GM19438 (cell line): Measurements from ENCODE around the gene OSBPL6.
A peak's percentile ranks its signal among the peaks of the same experiment; 100 is the strongest.

Experiments used
- ATAC-seq: cut with Tn5 transposase; IDR thresholded peaks from one replicate; pipeline ENCODE4 v1.9.1; 2021; ENCODE audit warnings: low read depth; ENCODE audit not compliant: unreplicated experiment

Gene OSBPL6

DNA sequence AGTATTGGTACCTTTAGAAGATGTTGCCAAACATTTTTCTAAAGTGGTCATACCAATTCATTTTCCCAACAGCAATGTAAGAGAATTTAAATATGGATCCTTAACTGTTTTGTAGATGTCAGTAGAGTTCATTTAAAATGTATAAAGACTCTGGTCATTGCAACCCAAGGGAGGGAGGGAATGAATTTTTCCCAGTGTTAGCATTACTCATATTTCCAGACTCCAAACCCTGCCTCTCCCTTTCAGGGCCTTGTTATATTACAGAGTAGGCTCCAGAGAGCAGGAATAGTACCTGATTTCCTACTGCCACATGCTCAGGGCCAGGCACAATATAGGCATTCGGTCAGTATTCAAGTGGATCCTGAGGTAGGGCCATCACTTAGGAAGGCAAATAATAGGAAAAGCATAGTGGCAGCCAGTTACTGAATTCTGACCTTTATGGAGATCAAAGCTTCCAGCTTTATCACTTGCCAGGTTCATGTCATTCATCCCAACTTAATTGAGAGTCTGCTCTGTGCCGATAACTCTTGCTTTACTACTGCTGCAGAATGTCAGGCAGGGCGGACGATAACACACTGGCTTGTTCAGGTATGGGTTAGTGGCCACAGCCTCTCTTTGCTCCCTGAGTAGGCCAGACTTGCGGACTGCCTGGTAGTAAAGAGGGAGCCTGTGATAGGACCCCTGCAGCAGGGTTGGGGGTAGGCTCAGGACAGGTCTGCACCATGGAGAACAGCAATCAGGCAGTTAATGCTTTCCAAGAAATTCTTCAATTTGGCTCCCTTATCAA, 75.3 kb downstream of the OSBPL6 start:
- ATAC-seq, result no peak

DNA sequence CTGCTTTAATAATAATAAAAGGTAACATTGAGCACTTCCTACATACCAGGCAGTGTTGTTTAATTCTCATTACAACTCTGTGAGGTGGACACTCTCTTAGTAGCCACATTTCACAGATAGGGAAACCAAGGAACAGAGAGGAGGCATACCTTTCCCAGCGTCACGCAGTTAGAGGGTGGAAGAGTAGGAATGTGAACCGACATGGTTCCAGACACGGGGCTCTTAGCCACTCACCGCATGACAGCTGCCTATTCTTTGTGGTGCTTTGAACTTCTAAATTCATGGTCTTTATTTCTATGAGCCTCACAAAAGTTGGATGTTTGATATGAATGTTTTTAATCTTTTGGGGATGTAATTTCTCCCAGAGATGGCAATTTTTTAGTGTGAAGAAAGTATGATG, 76.0 kb downstream of the OSBPL6 start:
- no peak for ATAC-seq

DNA sequence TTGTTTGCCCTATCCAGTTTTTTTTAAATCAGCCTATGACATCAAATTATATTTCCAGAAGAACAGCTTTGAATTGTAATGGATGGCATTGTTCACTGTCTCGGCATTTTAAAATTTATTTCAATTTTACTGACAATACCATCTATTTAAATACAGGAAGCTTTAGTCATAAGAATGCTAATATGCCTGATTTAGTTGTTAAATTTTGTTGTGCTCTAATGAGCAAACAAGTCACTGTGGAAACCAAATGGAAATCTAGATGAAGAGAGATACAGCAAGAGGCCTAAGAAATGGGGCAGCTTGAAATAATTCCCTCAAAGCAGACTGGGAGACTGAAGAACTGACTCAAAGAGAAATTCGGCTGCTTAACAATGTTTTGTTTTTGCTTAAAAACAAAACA, 76.8 kb downstream of the OSBPL6 start:
- no peak for ATAC-seq

DNA sequence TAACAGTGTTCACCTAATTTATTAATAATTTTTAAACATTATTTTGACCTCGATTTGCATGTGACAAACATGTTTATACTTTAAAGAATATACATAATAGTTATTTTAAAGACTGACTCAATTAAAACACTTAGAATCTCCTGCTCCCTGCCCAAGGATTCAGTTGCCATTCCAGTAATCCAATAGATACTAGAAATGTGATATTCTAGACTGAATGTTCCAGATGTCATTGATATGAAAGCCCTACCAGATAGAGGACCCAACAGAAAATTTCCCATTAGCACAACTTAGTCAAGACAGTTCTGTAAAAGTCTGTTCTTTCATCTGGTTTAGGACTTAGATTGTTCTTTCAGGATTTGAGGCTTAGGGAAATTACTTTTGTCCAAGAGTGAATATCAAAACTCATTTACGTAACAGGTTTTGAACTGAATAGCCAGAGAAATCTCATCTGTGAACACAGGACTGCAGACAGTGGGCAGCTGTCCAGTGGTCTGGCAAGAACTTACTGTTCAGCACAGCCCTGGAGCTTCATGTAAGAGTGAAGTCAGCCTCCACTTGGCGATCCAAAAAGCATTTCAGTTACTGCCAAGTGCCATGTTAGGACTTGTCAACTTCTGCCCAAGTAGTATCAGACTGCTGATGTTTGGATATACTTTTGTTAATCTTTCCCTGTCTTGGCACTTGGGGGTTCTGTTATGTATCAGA, 77.5 kb downstream of the OSBPL6 start:
- ATAC-seq, result no peak

DNA sequence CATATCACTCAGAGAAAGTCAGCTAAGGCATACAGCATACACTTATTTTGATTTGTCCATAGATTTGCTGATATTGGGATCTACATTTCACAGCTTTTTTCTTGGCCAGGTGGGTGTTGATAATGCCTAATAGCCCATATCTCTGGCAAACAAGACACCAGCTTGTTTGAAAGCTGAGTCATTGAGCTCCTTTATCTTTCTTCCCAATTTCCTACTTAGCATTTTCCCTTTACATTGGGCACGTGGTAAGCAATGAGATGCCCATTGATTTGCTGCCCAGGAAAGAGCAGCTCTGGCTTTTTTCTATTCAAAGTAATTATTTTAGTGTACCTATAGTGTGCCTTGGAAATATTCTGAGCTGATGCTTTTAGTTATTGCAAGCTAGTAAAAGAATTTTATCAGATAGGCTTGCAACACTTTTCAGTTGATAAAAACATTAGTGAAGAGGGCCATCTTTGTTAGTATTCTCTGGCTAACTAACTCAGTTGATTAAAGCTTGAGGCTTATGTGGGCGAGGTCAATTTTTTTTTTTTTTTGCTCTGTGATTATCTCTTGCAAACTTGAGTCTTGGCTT, 79.6 kb downstream of the OSBPL6 start:
- no peak for ATAC-seq

DNA sequence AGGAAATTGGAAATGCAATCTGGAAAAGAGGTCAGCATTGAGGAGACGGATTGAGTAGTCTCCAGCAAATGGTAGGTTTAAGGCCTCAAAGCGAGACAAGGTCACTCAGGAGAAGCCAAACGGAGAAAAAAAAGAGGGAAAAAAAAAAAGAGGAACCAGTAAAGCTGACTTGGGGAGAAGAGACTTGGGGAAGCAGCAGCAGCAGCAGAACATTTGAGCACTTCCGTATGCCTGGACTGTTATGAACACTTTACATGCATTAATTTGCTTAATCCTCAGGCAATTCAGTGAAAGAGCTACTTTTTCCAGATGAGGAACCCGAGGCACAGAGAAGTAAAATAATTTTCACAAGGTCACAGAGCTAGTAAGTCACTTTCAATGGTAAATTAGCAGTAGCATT, 81.3 kb downstream of the OSBPL6 start:
- ATAC-seq, result no peak

DNA sequence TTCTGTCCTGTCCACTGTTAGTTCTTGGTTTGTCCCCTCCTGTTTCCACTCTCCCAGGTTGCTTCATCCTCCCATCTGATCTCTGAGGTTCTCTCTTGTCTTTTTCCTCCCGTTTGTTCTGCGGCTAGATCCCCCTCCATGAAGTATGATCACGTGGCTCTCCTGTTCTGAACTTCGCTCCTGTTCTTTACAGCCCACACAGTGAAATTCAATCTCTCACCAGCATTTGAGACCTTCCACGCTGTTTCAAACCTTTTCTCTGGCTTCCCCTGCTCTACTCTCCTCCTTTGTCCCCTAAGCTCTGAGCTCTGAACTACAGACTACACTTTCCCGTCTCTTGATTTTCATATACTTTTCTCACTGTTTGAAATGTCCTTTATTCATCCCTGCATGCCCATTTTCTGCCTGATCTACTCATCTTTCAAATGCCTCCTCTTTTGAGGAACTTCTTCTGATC, 83.5 kb downstream of the OSBPL6 start:
- ATAC-seq, result no peak

DNA sequence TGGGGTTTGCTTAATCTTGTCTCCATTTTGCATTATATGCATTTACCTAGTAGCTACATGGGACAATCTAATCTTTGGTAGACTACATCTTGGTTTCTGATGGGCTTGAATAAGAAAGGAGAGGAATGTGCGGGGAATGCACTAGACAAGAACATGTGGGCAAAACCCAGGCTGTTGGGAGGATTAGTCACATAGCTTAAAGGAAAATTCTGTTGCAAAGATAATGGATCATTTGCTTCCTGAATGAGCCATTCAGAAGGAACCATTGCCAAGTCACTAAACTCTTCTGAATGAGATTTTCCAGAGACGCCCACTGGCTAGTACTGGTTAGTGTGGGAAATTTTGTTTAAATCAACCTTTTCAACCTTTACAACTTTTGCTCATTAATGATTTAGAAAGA, 84.8 kb downstream of the OSBPL6 start:
- ATAC-seq, result no peak

DNA sequence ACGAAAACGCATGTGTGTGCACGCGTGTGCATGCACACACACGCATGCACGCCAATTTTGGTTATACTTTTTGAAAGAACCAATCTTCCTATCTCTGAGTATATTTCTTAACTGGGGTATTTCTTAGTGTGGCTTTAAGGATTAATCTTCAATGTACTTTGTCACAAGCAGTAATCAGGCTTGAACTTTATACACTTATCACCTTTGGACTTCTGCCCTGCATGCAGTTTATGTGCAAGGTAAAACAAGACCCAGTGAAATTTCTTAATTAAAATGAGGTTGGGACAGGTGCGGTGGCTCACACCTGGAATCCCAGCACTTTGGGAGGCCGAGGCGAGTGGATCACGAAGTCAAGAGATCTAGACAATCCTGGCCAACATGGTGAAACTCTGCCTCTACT, 85.3 kb downstream of the OSBPL6 start:
- ATAC-seq, result no peak

DNA sequence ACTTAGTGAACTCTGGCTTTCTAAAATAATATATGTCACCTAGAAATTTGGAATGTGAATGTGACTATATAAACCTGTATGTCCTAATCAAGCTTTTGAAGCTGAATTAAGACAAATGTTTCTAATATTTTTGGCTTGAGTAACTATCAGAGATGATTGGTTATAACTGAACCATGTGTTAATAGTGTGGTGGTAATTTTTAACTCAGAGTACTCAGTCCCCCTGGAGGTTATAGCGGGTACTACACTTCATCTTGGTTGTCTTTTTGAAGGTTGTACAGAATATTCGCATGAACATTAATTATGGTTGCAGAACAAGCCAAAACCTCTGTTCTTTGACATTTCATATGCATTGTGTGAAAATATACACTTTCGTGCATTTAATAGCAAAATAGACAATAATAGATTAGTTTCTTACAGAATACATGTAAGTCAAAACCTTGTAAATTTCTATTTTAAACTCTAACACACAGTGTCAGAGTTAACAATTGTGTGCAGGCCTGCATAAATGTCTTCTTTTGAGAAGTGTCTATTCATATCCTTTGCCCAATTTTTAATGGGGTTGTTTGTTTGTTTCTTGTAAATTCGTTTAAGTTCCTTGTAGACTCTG, 86.0 kb downstream of the OSBPL6 start:
- ATAC-seq, result peak; percentile 75

DNA sequence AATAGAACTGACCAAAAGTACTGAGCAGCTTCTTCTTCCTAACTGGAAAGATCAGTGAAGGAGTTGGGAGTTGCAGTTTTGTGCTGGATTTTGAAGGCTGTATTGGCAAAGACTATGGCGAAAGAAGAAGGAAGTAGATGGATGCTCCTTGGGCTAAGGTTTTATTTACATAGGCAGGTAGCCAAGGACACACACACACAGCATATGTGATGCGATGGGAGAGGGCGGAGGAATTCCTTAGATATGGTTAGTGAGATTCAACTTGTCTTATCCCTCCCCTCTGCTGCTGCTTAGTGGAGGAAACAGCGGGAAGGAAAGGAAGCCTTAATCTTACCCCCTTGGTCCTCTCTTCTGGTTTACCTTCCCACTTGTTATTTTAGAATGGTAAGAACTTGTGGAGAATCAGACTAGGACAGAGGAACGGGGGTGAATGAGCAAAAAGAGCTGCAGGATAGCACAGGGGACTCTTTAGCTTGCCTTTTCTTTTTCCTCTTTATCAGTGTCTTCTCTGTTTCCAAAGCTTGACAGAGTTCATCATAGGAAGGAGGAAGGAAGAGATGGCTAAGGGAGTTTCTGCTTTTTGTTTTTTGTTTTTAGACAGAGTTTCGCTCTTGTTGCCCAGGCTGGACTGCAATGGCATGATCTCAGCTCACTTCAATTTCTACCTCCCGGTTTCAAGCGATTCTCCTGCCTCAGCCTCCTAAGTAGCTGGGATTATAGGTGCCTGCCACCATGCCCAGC, 87.9 kb downstream of the OSBPL6 start:
- no peak for ATAC-seq

DNA sequence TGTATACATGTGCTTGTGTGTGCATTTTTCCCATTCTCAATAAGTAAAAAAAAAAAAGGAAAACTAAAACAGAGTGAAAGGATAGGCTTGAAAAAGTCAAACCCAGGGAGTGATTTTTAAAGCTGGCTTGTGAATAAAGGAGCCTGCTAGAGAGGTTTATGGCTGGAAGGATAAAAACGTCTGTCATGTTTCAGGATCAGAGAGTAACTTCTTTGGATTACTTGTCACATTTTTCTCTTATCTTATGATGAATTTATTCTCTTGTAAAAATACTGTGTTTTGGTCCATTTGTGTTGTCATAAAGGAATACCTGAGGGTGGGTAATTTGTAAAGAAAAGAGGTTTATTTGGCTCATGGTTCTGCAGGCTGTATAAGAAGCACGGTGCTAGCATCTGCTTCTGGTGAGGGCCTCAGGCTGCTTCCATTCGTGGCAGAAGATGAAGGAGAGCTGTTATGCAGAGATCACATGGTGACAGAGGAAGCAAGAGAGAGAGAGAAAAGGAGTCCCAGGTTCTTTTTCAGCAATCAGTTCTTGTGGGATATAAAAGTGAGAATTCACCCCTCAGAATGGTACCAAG, 89.1 kb downstream of the OSBPL6 start:
- no peak for ATAC-seq

DNA sequence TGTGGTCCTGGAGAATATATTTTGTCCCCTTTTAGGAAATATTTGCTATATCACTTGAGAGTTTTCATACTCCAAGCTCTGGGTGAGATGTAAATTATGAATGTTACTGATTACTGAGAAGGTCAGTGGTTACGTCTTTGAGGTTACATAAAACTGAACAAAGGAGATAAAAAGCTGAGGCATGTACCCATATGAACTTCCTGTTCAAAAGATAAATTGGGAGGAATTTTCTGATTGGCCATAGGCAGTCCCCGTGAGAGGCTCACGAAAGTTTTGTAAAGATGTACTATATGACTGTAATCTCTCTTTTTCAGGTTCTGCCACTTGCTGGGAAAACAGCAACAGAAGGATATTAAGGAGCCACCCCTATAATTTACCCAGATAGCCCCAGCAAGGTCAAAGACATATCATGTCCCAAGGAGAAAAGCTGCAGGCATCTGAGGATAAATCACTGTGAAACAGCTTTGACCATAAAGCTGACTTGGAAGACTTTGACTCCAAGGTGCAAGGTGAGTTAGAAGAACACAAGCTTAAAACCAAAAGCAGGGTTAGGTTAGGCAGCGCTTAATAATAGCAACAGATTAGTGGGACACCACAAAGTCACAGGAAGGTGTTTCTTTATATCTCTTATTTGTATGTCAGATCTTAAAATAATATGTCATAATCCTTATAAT, 90.4 kb downstream of the OSBPL6 start:
- ATAC-seq, result no peak

DNA sequence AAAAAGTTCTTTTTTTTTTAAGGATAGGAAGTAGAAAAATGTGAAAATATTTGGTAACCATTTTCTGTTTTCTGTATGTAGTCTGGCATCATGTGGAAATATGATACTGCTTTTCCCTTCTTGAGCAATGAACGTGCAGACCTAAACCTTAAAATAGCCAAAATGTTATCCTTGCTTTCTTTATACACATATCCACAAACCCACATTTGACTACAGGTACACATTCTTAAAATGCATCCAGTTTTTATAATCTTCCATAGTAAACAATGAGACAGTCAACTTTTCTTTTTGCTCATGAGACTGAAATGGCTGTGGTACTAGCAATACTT, 90.9 kb downstream of the OSBPL6 start:
- no peak for ATAC-seq

DNA sequence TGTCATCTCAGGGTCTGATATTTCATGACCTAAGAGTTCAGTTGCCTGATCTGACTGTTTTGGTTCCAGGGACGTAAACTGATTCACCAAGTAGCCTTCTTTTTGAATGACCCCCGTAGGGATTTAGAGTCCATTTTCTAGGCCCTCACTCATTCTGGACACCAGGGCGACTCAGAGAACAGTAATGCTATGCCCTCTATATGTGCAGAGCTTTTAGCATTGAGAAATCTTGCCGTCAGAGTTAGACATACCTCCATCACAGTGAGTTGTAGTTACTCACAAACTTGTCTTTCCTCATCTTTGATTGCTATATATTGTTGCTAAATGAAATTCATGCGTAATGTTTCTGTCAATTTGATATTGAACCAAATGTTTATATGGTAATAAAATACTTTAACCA, 92.3 kb downstream of the OSBPL6 start:
- ATAC-seq, result no peak

DNA sequence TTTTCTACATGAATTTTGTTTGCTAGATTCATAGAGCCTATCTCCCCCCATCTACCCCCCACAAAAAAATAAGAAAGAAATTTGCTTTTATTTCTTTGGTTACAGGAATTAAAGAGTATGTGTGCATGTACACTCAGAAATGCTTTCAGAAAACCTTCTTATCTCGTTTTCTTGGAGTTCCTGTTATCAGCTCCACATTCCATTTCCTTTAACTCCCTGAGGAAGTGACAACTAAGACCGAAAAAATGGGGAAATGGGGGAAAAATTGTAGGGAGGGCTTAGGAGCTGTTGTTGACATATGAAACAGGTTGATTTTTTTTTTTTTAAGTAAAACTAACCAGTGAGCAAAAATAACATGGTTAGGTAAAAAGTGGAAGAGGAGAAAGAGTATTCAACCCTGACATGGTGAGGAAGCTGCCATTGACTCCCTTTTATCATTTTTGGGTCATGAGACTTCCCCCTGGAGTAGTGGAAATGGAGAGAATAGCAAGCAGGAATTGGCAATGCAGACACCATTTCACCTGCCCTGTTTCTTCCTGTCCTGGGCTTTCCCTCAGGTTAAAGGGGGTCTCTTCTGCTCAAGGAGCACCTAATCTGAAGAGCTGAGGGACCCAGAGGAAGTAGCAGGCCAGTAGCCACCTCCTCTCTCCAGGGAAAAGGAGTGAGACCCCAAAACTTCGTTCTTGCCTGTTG, 93.5 kb downstream of the OSBPL6 start:
- ATAC-seq, result no peak

DNA sequence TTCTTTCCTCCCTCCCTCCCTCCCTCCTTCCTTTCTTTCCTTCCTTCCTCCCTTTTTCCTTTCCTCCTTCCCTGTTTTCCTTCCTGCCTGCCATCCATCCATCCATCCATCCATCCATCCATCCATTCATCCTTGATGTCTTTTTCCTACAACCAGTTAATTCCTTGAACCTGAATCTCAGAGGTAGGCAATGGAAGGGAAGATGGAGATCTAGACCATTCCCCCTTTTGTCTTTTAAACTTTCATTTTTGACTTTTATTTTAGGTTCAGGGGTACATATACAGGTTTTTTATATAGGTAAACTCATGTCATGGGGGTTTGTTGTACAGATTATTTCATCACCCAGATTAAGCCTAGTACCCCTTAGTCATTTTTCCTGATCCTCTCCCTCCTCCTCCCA, 97.4 kb downstream of the OSBPL6 start:
- no peak for ATAC-seq

DNA sequence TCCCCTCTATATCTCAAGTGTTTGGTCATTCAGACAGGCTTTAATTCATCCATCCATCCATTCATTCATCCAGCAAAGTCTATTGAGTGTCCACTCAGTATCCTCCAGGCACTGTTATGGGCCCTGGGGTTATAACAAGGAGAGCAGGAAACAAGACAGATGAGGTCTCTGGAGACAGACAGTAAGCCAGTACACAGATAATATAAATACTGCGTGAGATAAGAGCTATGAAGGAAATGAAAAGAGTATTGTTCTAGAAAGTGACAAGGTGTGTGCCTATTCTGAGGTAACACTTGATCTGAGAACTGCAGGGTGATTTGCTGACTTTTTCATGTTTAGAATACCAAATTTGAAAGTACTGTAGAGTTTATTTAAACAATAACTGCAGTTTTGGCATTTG, 98.3 kb downstream of the OSBPL6 start:
- ATAC-seq, result no peak

DNA sequence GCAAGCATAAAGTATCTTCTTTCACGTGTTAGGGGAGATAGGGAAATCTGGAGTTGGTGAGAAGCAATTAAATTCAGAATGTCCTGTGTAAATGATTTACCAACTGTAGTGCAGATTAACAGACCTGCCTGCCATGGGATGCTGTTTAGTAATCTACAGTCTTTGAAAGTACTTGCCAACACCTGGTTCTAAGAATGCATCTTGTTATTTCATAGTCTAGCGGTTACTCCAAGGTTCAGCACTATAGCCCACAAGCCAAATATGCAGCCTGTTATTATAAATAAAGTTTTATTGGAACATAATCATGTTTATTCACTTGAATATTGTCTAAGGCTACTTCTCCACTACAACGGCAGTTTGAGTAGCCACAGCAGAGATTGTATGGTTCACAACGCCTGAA, 100.8 kb downstream of the OSBPL6 start:
- ATAC-seq, result no peak
